GM21528 (cell line): ENCODE data around the gene DMBT1.

Experiments
- ATAC-seq: cut with Tn5 transposase; IDR thresholded peaks from one replicate; pipeline ENCODE4 v1.9.1; 2021; ENCODE audit warnings: mild to moderate bottlenecking, moderate library complexity; ENCODE audit not compliant: unreplicated experiment, low FRiP score

Gene DMBT1

GRCh38 chr10:122560279-122560804 is at the start of gene DMBT1:
Gene DMBT1 (plus strand): TSS chr10:122560754. CDS start chr10:122560771, 17 bp downstream.
- no peak for ATAC-seq

- ATAC-seq = no peak
These were observed 47.5 kb upstream of the DMBT1 start for GRCh38 chr10:122513053-122513452.

- ATAC-seq = no peak
These were observed 46.3 kb upstream of the DMBT1 start for GRCh38 chr10:122514045-122514840.

- ATAC-seq = no peak
These were observed 45.5 kb upstream of the DMBT1 start for GRCh38 chr10:122515022-122515424.

- ATAC-seq = no peak
These were observed 44.8 kb upstream of the DMBT1 start for GRCh38 chr10:122515588-122516231.

- no peak for ATAC-seq
These were observed 43.8 kb upstream of the DMBT1 start for GRCh38 chr10:122516734-122517133.

GRCh38 chr10:122519144-122519543 is 41.4 kb upstream of the DMBT1 start:
- ATAC-seq = no peak

- no peak for ATAC-seq
These were observed 40.7 kb upstream of the DMBT1 start for GRCh38 chr10:122519873-122520272.

- ATAC-seq = no peak
These were observed 39.5 kb upstream of the DMBT1 start for GRCh38 chr10:122521011-122521410.

- no peak for ATAC-seq
These were observed 35.7 kb upstream of the DMBT1 start for GRCh38 chr10:122524811-122525210.

- no peak for ATAC-seq
These were observed 34.8 kb upstream of the DMBT1 start for GRCh38 chr10:122525788-122526187.

GRCh38 chr10:122526892-122527291 is 33.7 kb upstream of the DMBT1 start:
- no peak for ATAC-seq

- ATAC-seq = no peak
These were observed 30.4 kb upstream of the DMBT1 start for GRCh38 chr10:122530177-122530576.

- ATAC-seq = no peak
These were observed 29.3 kb upstream of the DMBT1 start for GRCh38 chr10:122531261-122531660.

GRCh38 chr10:122531939-122532338 is 28.6 kb upstream of the DMBT1 start:
- ATAC-seq = no peak

- no peak for ATAC-seq
These were observed 27.8 kb upstream of the DMBT1 start for GRCh38 chr10:122532601-122533296.

- ATAC-seq = no peak
These were observed 23.0 kb upstream of the DMBT1 start for GRCh38 chr10:122537545-122537944.

- ATAC-seq = no peak
These were observed 19.0 kb upstream of the DMBT1 start for GRCh38 chr10:122541541-122542002.

GRCh38 chr10:122543676-122544445 is 16.7 kb upstream of the DMBT1 start:
- no peak for ATAC-seq

- ATAC-seq = no peak
These were observed 16.1 kb upstream of the DMBT1 start for GRCh38 chr10:122544493-122544892.
